Measurements from ENCODE around the gene CARS2. TPM values are rescaled to one million over a fixed set of nuclear protein-coding genes. Genes with fewer than 3 reads are reported as not detected.

The CARS2 gene
- total and polyA plus RNA-seq, 2 of the 8 experiments (the other 6 are each of a cell fraction or from before 2014, with no cell fraction given) = 47.7 to 55.9 TPM

GRCh38 chr13:110652764-110653163 lies 53.2 kb downstream of the CARS2 start:
- H3K56ac ChIP-seq (replicated peaks; ENCODE audit: insufficient read length, low read depth, low read length) = no peak overlapping the region
- CTCF ChIA-PET (ENCODE audit: partially characterized antibody) = interaction anchor here (1.2 to 2.1 kb wide), 5 partner anchors 8 to 59 kb away, joined by 3 to 16 read pairs (median 6); no protein-coding TSS in a partner anchor

More at GRCh38 chr13:110652764-110653163, 53.2 kb downstream of the CARS2 start:
- 88% methylated on average over 10 of the region's 10 CpGs; no CpG with 5 or more reads in 1 of the 2 experiments for WGBS, 2 experiments (ENCODE audit: extremely low coverage in 1 of 2, insufficient coverage in 1 of 2, insufficient read length in 1 of 2, insufficient replicate concordance in 2 of 2, low coverage in 1 of 2, low lambda C conversion rate in 2 of 2, missing lambda C conversion rate in 1 of 2)
- no peak overlapping the region for H2BK20ac ChIP-seq (ENCODE audit: low read length)
- no peak overlapping the region for H2BK12ac ChIP-seq (ENCODE audit: low read depth, low read length)
- DNase-seq (ENCODE audit: low read depth in 1 of 2, low spot score in 2 of 2) (no peak), FAIRE-seq (no peak)
- H2AK5ac ChIP-seq (ENCODE audit: low read depth, low read length) = no peak overlapping the region
- no peak overlapping the region for H3K23ac ChIP-seq (ENCODE audit: insufficient read length)
- no peak overlapping the region for H3K18ac ChIP-seq (ENCODE audit: extremely low read depth, low read length)
- H3K23me2 ChIP-seq (ENCODE audit: low read depth, low read length) = no peaks in the 10 kb centered on the region
- peaks cover 2% of the 10 kb centered on the region; the same call in 1 of the 2 replicates for H3K79me1 ChIP-seq (ENCODE audit: low read depth, low read length)
- H3K4me1 ChIP-seq (replicated peaks in 1 of 4; ENCODE audit: control insufficient read depth in 3 of 4, insufficient read depth in 4 of 4, low read length in 3 of 4) = no peaks in the 10 kb centered on the region; a peak in 1 of 7 replicates
- H3K4me2 ChIP-seq (ENCODE audit: insufficient read depth in 1 of 2, low read depth in 2 of 2, low read length in 2 of 2) = no peak overlapping the region
- no peaks in the 10 kb centered on the region for H3K79me2 ChIP-seq (ENCODE audit: control insufficient read depth in 1 of 2, insufficient read depth in 2 of 2, low read length in 2 of 2)
- H4K5ac ChIP-seq (ENCODE audit: insufficient read length, low read depth, low read length) = no peak overlapping the region
- H4K20me1 ChIP-seq (replicated peaks in 1 of 2; ENCODE audit: control insufficient read depth in 1 of 2, insufficient read depth in 2 of 2, low read length in 2 of 2) = peaks cover 0 to 7% of the 10 kb centered on the region in 2 experiments
- no peak overlapping the region for H3K4ac ChIP-seq (replicated peaks; ENCODE audit: insufficient read length, low read depth, low read length)
- no peak overlapping the region for H3K9ac ChIP-seq (replicated peaks in 1 of 4; ENCODE audit: extremely low read depth in 1 of 4, low read depth in 3 of 4, low read length in 3 of 4)
- H3K9me3 ChIP-seq (ENCODE audit: insufficient read depth in 2 of 2, low read depth in 1 of 2, low read length in 1 of 2) = 0 out of 4 replicates have a peak, but pooled peaks cover 0 to 3% of the 10 kb centered on the region in 2 experiments
- H3K27me3 ChIP-seq (replicated peaks in 1 of 4; ENCODE audit: control insufficient read depth in 3 of 4, extremely low read depth in 1 of 4, insufficient read depth in 3 of 4, low read length in 3 of 4) = no peaks in the 10 kb centered on the region
- no peak overlapping the region for H3K14ac ChIP-seq (ENCODE audit: insufficient read length)
- no peak overlapping the region for H4K91ac ChIP-seq (replicated peaks; ENCODE audit: insufficient read length, low read length)
- no peak overlapping the region; the same call in 1 of the 2 replicates for H2BK5ac ChIP-seq (ENCODE audit: low read depth, low read length)
- H2BK120ac ChIP-seq (replicated peaks; ENCODE audit: low read depth, low read length) = no peak overlapping the region
- H3K36me3 ChIP-seq (ENCODE audit: control insufficient read depth in 2 of 4, insufficient read depth in 4 of 4, low read length in 3 of 4) = peaks cover 0 to 4% (median 1%) of the 10 kb centered on the region in 4 experiments; a peak in 3 of 8 replicates
- no peak overlapping the region for H2BK15ac ChIP-seq (ENCODE audit: low read length)
- no peak overlapping the region for H3K27ac ChIP-seq (ENCODE audit: low read depth, low read length)
- H2AFZ ChIP-seq (ENCODE audit: low read length) = no peak overlapping the region
- TF ChIP-seq YY1 (IDR thresholded peaks at IDR 0.05; ENCODE audit: low read depth, low read length) = no peak
- TF ChIP-seq CEBPB (IDR thresholded peaks at IDR 0.05; ENCODE audit: low read depth, low read length) = no peak
- TF ChIP-seq KDM5A (IDR thresholded peaks at IDR 0.05; ENCODE audit: low read length) = no peak
- no peak for TF ChIP-seq SP1 (IDR thresholded peaks at IDR 0.05; ENCODE audit: low read depth, low read length)
- H3K4me3 ChIP-seq (ENCODE audit: extremely low read depth in 1 of 4, insufficient read depth in 2 of 4, low read depth in 3 of 4, low read length in 4 of 4) = no peak overlapping the region
- POLR2A ChIA-PET (ENCODE audit: partially characterized antibody) = interaction anchor here (0.7 to 1.4 kb wide), 3 partner anchors 16 to 37 kb away, joined by 3 to 4 read pairs (median 3); partner anchors contain the start of gene NAXD
- no peak overlapping the region for H4K8ac ChIP-seq (ENCODE audit: extremely low read depth, insufficient read depth, low read length)

Data from H1 (cell line).